Measurements from ENCODE around the gene GADL1.

Gene GADL1

DNA sequence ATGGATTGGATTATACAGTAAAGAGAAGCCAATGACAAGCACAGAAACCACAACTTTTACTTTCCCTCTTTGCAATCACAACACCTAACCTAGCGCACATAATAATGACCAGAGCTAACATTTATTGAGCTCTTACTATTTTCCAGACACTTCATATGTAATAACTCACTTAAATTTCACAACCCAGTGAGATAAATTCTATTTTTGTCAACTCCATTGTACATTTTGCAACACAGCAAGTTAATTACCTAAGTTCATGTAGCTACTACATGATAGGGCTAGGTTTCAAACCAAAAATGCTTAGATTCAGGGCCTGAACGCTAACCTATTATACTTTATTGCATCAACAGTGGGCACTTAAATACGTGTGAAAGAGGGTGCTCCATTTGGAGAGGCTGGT is 89.5 kb downstream of the GADL1 start:
- TF ChIP-seq, protein P1, sequence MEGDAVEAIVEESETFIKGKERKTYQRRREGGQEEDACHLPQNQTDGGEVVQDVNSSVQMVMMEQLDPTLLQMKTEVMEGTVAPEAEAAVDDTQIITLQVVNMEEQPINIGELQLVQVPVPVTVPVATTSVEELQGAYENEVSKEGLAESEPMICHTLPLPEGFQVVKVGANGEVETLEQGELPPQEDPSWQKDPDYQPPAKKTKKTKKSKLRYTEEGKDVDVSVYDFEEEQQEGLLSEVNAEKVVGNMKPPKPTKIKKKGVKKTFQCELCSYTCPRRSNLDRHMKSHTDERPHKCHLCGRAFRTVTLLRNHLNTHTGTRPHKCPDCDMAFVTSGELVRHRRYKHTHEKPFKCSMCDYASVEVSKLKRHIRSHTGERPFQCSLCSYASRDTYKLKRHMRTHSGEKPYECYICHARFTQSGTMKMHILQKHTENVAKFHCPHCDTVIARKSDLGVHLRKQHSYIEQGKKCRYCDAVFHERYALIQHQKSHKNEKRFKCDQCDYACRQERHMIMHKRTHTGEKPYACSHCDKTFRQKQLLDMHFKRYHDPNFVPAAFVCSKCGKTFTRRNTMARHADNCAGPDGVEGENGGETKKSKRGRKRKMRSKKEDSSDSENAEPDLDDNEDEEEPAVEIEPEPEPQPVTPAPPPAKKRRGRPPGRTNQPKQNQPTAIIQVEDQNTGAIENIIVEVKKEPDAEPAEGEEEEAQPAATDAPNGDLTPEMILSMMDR (IDR thresholded peaks at IDR 0.05; ENCODE audit: insufficient read depth, low read depth, low read length, missing control alignments), result no peak

DNA sequence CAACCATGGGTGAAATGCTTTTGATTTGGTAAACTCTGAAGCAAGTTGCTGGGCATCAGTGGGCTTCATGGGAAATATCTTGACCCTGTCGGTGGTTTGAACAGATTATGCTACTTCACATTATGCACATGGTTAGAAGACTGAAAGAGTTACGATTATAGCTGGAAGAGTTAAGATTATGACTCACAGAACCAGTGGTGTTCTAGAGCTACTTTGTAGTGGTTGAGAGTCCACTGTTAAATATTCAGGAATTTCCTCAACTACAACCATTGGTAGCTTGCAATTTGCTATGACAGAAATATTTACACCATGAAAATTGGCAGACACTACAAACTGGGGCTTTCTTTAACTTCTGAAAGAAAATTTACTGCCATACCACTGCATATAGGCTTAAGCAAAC is 99.3 kb downstream of the GADL1 start:
- TF ChIP-seq, protein P1 (IDR thresholded peaks at IDR 0.05; ENCODE audit: insufficient read depth, low read depth, low read length, missing control alignments), result no peak
- DNase-seq (ENCODE audit: low read depth), result no peak
- no peak overlapping the region for H3K4me3 ChIP-seq (ENCODE audit: low read depth, low read length)

More for the DNA sequence above, 89.5 kb downstream of the GADL1 start:
- DNase-seq (ENCODE audit: low read depth), result no peak
- H3K4me3 ChIP-seq (ENCODE audit: low read depth, low read length), result no peak overlapping the region

DNA sequence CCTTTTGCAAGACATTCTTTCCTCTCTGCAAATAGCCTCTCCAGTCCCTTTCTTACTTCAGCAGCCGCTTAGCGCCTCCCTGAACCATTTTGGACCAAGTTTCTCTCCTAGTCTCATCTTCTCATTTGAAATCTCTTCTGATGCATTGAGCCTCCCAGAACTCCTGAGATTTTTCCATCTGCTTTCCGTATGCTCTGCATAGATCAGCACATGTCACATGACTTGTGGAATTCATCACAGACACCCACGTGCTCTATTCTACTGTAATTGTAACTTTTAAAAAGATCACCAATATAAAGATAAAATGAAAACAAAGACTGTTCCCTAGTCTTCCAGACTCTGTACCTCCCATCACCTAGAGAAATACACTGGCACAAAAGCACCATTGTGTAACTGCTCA is 100.7 kb downstream of the GADL1 start:
- H3K4me3 ChIP-seq (ENCODE audit: low read depth, low read length), result no peak overlapping the region
- TF ChIP-seq, protein P1 (IDR thresholded peaks at IDR 0.05; ENCODE audit: insufficient read depth, low read depth, low read length, missing control alignments), result no peak

DNA sequence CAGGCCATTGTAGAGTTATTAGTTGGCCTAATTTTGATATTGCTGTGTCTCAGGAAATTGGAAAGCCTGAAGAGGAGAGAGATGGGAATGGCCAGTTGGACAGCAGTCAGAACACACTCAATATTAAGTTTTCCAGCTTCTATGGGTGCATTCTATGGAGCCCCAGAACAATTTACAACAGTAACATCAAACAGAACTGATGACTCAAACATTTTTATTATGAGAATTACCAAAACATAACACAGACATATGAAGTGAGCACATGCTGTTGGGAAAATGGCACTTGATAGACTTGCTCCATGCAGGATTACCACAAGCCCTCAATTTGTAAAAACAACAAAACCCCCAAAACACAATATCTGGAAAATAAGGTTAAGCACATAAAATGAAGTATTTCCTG is 104.3 kb downstream of the GADL1 start:
- no peak for DNase-seq (ENCODE audit: low read depth)
- TF ChIP-seq, protein P1 (IDR thresholded peaks at IDR 0.05; ENCODE audit: insufficient read depth, low read depth, low read length, missing control alignments), result no peak
- H3K4me3 ChIP-seq (ENCODE audit: low read depth, low read length), result no peak overlapping the region

More for the DNA sequence above, 100.7 kb downstream of the GADL1 start:
- no peak for DNase-seq (ENCODE audit: low read depth)

DNA sequence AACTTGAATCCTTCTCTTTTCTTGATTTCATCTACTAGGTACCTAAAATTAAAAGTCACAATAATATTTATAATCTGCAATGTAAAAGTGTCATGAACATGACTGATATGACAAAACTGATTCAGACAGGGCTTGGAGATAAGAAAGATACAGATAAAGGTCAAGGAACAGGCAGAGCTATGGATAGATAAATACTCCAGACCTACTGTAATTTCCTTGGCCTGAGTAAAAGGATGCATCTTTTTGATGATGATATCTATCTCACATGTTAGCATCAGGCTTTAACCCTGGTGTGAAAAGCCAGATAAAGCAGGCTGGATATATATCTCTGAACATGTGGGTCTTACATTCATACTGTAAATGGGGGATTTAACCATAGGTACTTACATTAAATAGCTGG is 108.1 kb downstream of the GADL1 start:
- H3K4me3 ChIP-seq (ENCODE audit: low read depth, low read length), result no peak overlapping the region
- DNase-seq (ENCODE audit: low read depth), result no peak
- TF ChIP-seq, protein P1 (IDR thresholded peaks at IDR 0.05; ENCODE audit: insufficient read depth, low read depth, low read length, missing control alignments), result no peak

DNA sequence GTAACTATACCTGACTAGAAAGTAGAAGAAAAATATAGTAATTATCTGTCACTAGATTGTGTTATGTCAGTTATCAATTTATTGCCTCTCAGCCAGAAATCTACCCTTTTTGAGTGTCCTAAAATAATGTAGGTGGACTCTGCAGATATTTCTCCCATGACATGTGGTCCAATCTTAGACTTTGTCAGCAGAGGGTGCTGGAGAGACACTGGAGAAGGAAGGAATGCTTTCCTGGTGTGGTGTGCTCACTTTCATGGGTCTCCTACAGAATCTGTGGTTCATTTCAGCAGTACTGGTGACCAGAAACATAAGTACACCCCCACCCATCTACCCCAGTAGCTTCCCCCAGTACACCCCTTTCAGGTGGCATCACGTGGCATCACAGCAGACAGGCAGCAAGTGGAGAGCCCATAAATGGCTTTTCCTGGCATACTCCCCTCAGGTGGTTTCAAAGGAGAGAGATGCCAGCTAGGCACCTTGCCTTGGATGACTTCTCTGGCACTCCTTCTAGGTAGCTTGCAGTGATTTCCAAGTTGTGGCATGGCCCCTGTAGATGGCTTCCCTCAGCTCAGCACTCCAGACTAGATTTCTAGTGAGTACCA is 114.7 kb downstream of the GADL1 start:
- DNase-seq (ENCODE audit: low read depth), result peak; percentile 25
- TF ChIP-seq, protein P1 (IDR thresholded peaks at IDR 0.05; ENCODE audit: insufficient read depth, low read depth, low read length, missing control alignments), result peak; percentile 36
- no peak overlapping the region for H3K4me3 ChIP-seq (ENCODE audit: low read depth, low read length)

DNA sequence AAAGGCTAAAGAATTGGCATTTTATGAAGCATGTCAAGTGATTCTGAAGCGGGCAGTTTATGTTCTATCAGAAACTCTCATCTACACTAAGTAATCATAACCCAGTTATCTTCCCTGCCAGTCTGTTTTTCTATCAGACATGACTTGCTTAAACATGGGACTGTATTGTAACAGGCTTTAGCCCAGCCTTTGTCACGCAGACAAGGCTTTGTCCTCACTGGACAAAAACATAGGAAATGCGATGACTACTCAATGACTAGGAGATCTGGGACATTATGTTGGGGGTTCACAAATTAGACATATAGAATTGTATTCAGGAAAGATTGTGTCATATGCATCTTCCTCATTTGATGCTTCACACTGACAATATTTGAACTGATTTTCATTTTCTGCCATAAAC is 115.5 kb downstream of the GADL1 start:
- no peak overlapping the region for H3K4me3 ChIP-seq (ENCODE audit: low read depth, low read length)
- DNase-seq (ENCODE audit: low read depth), result no peak
- TF ChIP-seq, protein P1 (IDR thresholded peaks at IDR 0.05; ENCODE audit: insufficient read depth, low read depth, low read length, missing control alignments), result no peak
